ENCODE results near the gene OGDH. TPM values are rescaled to one million over a fixed set of nuclear protein-coding genes. Genes with fewer than 3 reads are reported as not detected.
A peak's percentile ranks its signal among the peaks of the same experiment; 100 is the strongest.

Gene OGDH
- total and polyA plus RNA-seq, 2 of the 13 experiments (the other 11 are each of a cell fraction or from before 2014, with no cell fraction given) = 17.4 to 25.4 TPM

GRCh38 chr7:44735403-44736165 lies 129.2 kb downstream of the OGDH start:
- in situ Hi-C loops (cut with HindIII; ENCODE audit: extremely low pct_ligation_motif_present, low pct_unique_long_range_greater_than_20kb) = no loop called here
- no TSS peak for BruUV-seq (replicated peaks)

DNA sequence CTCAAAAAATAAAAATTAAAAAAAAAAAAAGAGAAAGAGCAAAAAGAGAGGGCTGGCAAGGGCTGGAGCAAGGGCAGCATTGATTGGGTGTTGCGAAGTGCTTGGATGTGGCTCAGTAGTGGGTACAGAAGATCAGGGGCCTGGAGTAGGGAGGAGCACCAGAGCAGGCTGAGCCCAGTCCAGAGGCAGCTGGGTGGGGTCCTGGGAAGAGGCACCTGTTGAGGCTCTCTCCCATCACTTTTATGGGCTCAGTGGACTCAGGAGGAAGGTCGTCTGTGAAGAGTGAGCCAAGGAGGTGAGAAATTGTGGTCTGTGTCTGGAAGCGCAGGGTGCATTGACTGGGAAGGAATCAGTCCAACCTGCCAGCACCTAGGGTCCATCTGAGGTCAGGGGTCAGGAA lies 130.5 kb downstream of the OGDH start:
- CTCF ChIA-PET (ENCODE audit: low intra/inter-chr PET ratio, low total read pairs) = no interaction called here
- WGBS (ENCODE audit: low lambda C conversion rate) = 53% methylated on average over 3 of the region's 3 CpGs
- ATAC-seq (peak; percentile 55), FAIRE-seq (no peak), DNase-seq (ENCODE audit: low spot score) (no peak)
- Histone ChIP-seq H3K9ac (ENCODE audit: insufficient read depth, low read depth, low read length) (no peak overlapping the region), H3K4me1 (ENCODE audit: insufficient read depth, low read length) (peaks cover 17% of the 10 kb centered on the region), H3K27ac (ENCODE audit: extremely low read length, insufficient read depth, low read length) (no peak overlapping the region), H3K27me3 (ENCODE audit: control insufficient read depth in 1 of 2, insufficient read depth in 2 of 2, low read length in 2 of 2) (no peaks in the 10 kb centered on the region), H3K79me2 (ENCODE audit: insufficient read depth, low read length) (no peaks in the 10 kb centered on the region), H3K4me2 (ENCODE audit: low read depth, low read length) (no peak overlapping the region), H3K9me3 (ENCODE audit: low read length) (no peaks in the 10 kb centered on the region), H3K36me3 (replicated peaks in 1 of 2; ENCODE audit: control insufficient read depth in 1 of 2, insufficient read depth in 2 of 2, low read length in 2 of 2) (no peaks in the 10 kb centered on the region), H4K20me1 (ENCODE audit: insufficient read depth, low read length) (no peaks in the 10 kb centered on the region), H2AFZ (ENCODE audit: low read length) (no peak overlapping the region), H3K4me3 (replicated peaks in 1 of 3; ENCODE audit: insufficient read depth in 1 of 3, low read depth in 2 of 3, low read length in 3 of 3) (no peak overlapping the region)
- intact Hi-C loops (cut with micrococcal nuclease; ENCODE audit: unreplicated experiment) = no loop called here
- POLR2A ChIA-PET = no interaction called here
- no TSS peak for BruUV-seq (replicated peaks)
- in situ Hi-C loops (cut with HindIII; ENCODE audit: extremely low pct_ligation_motif_present, low pct_unique_long_range_greater_than_20kb) = no loop called here
- TF ChIP-seq RAD51 (IDR thresholded peaks at IDR 0.05; ENCODE audit: borderline replicate concordance) (no peak), MLX (CRISPR knock-in tag; IDR thresholded peaks at IDR 0.05) (no peak), ZKSCAN1 (IDR thresholded peaks at IDR 0.05; ENCODE audit: low read length) (no peak), THRA (CRISPR knock-in tag; IDR thresholded peaks at IDR 0.05; ENCODE audit: borderline replicate concordance) (no peak), TBL1XR1 (IDR thresholded peaks at IDR 0.05; ENCODE audit: borderline replicate concordance, low read length, partially characterized antibody) (no peak)
- TF ChIP-seq, protein P1, sequence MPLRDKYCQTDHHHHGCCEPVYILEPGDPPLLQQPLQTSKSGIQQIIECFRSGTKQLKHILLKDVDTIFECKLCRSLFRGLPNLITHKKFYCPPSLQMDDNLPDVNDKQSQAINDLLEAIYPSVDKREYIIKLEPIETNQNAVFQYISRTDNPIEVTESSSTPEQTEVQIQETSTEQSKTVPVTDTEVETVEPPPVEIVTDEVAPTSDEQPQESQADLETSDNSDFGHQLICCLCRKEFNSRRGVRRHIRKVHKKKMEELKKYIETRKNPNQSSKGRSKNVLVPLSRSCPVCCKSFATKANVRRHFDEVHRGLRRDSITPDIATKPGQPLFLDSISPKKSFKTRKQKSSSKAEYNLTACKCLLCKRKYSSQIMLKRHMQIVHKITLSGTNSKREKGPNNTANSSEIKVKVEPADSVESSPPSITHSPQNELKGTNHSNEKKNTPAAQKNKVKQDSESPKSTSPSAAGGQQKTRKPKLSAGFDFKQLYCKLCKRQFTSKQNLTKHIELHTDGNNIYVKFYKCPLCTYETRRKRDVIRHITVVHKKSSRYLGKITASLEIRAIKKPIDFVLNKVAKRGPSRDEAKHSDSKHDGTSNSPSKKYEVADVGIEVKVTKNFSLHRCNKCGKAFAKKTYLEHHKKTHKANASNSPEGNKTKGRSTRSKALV (CRISPR knock-in tag; IDR thresholded peaks at IDR 0.05) = no peak

More at GRCh38 chr7:44735403-44736165, 129.2 kb downstream of the OGDH start:
- intact Hi-C loops (cut with micrococcal nuclease; ENCODE audit: unreplicated experiment) = no loop called here
- H2AFZ ChIP-seq (ENCODE audit: low read length) = no peak overlapping the region
- H3K4me2 ChIP-seq (ENCODE audit: low read depth, low read length) = no peak overlapping the region
- no peak for ATAC-seq
- ChIA-PET POLR2A (no interaction called here), CTCF (ENCODE audit: low intra/inter-chr PET ratio, low total read pairs) (no interaction called here)
- H3K27ac ChIP-seq (ENCODE audit: extremely low read length, insufficient read depth, low read length) = no peak overlapping the region
- H3K9me3 ChIP-seq (ENCODE audit: low read length) = no peaks in the 10 kb centered on the region
- no peaks in the 10 kb centered on the region for H3K79me2 ChIP-seq (ENCODE audit: insufficient read depth, low read length)
- no peak overlapping the region for H3K9ac ChIP-seq (ENCODE audit: insufficient read depth, low read depth, low read length)
- no peak overlapping the region for H3K4me3 ChIP-seq (replicated peaks in 1 of 3; ENCODE audit: insufficient read depth in 1 of 3, low read depth in 2 of 3, low read length in 3 of 3)
- TF ChIP-seq POLR2AphosphoS5 (IDR thresholded peaks at IDR 0.05; ENCODE audit: low read depth, low read length) (no peak), CREB1 (IDR thresholded peaks at IDR 0.05) (peak; percentile 70), CREB1 (CRISPR knock-in tag; IDR thresholded peaks at IDR 0.05) (no peak), KDM5B (CRISPR knock-in tag; IDR thresholded peaks at IDR 0.05; ENCODE audit: borderline replicate concordance) (no peak), PAX8 (CRISPR knock-in tag; IDR thresholded peaks at IDR 0.05; ENCODE audit: borderline replicate concordance) (no peak), CEBPB (IDR thresholded peaks at IDR 0.05; ENCODE audit: borderline replicate concordance, low read depth, low read length) (no peak)
- no peaks in the 10 kb centered on the region for H4K20me1 ChIP-seq (ENCODE audit: insufficient read depth, low read length)
- DNase-seq (ENCODE audit: low spot score) = peak; percentile 30
- 50% methylated on average over 5 of the region's 5 CpGs for WGBS (ENCODE audit: low lambda C conversion rate)
- FAIRE-seq = no peak
- no peaks in the 10 kb centered on the region for H3K27me3 ChIP-seq (ENCODE audit: control insufficient read depth in 1 of 2, insufficient read depth in 2 of 2, low read length in 2 of 2)
- H3K4me1 ChIP-seq (ENCODE audit: insufficient read depth, low read length) = peaks cover 5% of the 10 kb centered on the region; the same call in 1 of the 2 replicates
- H3K36me3 ChIP-seq (replicated peaks in 1 of 2; ENCODE audit: control insufficient read depth in 1 of 2, insufficient read depth in 2 of 2, low read length in 2 of 2) = no peaks in the 10 kb centered on the region
